Ascending aorta (tissue), 2 donors: ENCODE measurements around the gene SLC6A7. TPM values are rescaled to one million over a fixed set of nuclear protein-coding genes. Genes with fewer than 3 reads are reported as not detected.

ENCODE experiments used
- DNase-seq, 2 donors: peaks; one replicate each; pipeline ENCODE4 v3.0.0-alpha.2; 2019; ENCODE audit warnings: low spot score in 2 of 2
- H3K27ac ChIP-seq, 2 donors: fragments of 200-600 bp; sonication (generic); one replicate each; pipeline ENCODE4 v1.5.1; 2016 to 2017; ENCODE audit warnings: mild to moderate bottlenecking in 1 of 2
- H3K27me3 ChIP-seq: fragments of 200-600 bp; sonication (generic); one replicate; pipeline ENCODE4 v1.5.1; 2017
- H3K36me3 ChIP-seq, 2 donors: fragments of 200-600 bp; sonication (generic); one replicate each; pipeline ENCODE4 v1.5.1; 2016
- H3K4me1 ChIP-seq, 2 donors: fragments of 200-600 bp; sonication (generic); one replicate each; pipeline ENCODE4 v1.5.1; 2016 to 2017; ENCODE audit warnings: mild to moderate bottlenecking in 1 of 2
- H3K4me3 ChIP-seq, 2 donors: fragments of 200-600 bp; sonication (generic); one replicate each; pipeline ENCODE4 v1.5.1; 2016 to 2017; ENCODE audit warnings: mild to moderate bottlenecking in 1 of 2
- H3K9me3 ChIP-seq, 2 donors: fragments of 200-600 bp; sonication (generic); one replicate each; pipeline ENCODE4 v1.5.1; 2016
- CTCF ChIP-seq, 3 experiments: fragments of 200-600 bp in 2 of 3; fragments of 450-650 bp in 1 of 3; sonication (generic) in 2 of 3; IDR thresholded peaks; one replicate each; pipeline ENCODE4 v1.5.1; 2016 to 2019; ENCODE audit warnings: antibody characterized with exemption in 3 of 3, mild to moderate bottlenecking in 1 of 3, moderate library complexity in 1 of 3
- intact Hi-C: fragments of 100-400 bp; cut with DNase I; formaldehyde crosslinking; loops from one replicate; pipeline ENCODE4 v1.15.1; 2023
- total RNA-seq: library from RNA; depleted of rRNA; stranded (reverse); fragments of >200 nt; gene quantifications from one replicate; pipeline ENCODE4 v1.1.0, GENCODE V29; 2016

Gene SLC6A7
- total RNA-seq, 1 donor from 2014 or later, result not detected

- no peaks in the 10 kb centered on the region for H3K36me3 ChIP-seq
- no peak for DNase-seq
- no peak overlapping the region for H3K27ac ChIP-seq
- intact Hi-C loops, result loop anchor here (5.0 to 10.0 kb wide), 3 partner anchors 34 to 377 kb away; no protein-coding TSS in a partner anchor
- no peaks in the 10 kb centered on the region for H3K27me3 ChIP-seq
- peaks cover 0 to 16% of the 10 kb centered on the region in 2 donors for H3K4me1 ChIP-seq
- no peak overlapping the region for H3K4me3 ChIP-seq
- TF ChIP-seq CTCF (IDR thresholded peaks at IDR 0.05), result no peak
- H3K9me3 ChIP-seq, result no peaks in the 10 kb centered on the region
Observed at GRCh38 chr5:150211156-150212030, 21.5 kb downstream of the SLC6A7 start.

GRCh38 chr5:150213530-150213929, 23.7 kb downstream of the SLC6A7 start:
- intact Hi-C loops, result loop anchor here (5.0 to 10.0 kb wide), 3 partner anchors 36 to 379 kb away; no protein-coding TSS in a partner anchor
- DNase-seq, result no peak
- TF ChIP-seq CTCF (IDR thresholded peaks at IDR 0.05), result no peak
- Histone ChIP-seq H3K4me1 (peaks cover 0 to 16% of the 10 kb centered on the region in 2 donors), H3K9me3 (no peaks in the 10 kb centered on the region), H3K4me3 (no peak overlapping the region), H3K27me3 (no peaks in the 10 kb centered on the region), H3K36me3 (no peaks in the 10 kb centered on the region), H3K27ac (peak overlapping the region; percentile 56 to 63)

- Histone ChIP-seq H3K4me1 (peaks cover 0 to 16% of the 10 kb centered on the region in 2 donors), H3K27ac (peak overlapping the region; percentile 56 to 63), H3K4me3 (no peak overlapping the region), H3K27me3 (no peaks in the 10 kb centered on the region), H3K36me3 (no peaks in the 10 kb centered on the region), H3K9me3 (no peaks in the 10 kb centered on the region)
- DNase-seq, result peak in 1 of 2 donors; percentile 76
- peak; percentile 27 to 57 (median 37) for TF ChIP-seq CTCF (IDR thresholded peaks at IDR 0.05)
- intact Hi-C loops, result loop anchor here (5.0 to 10.0 kb wide), 3 partner anchors 37 to 379 kb away; no protein-coding TSS in a partner anchor
Observed at GRCh38 chr5:150214289-150214688, 24.4 kb downstream of the SLC6A7 start.

- no peak for DNase-seq
- H3K4me1 ChIP-seq, result peaks cover 0 to 16% of the 10 kb centered on the region in 2 donors
- TF ChIP-seq CTCF (IDR thresholded peaks at IDR 0.05), result no peak
Observed at GRCh38 chr5:150215979-150216944, 26.4 kb downstream of the SLC6A7 start.

GRCh38 chr5:150217038-150217437, 27.2 kb downstream of the SLC6A7 start:
- H3K27ac ChIP-seq, result no peak overlapping the region
- H3K4me3 ChIP-seq, result no peak overlapping the region
- H3K27me3 ChIP-seq, result no peaks in the 10 kb centered on the region
- no peaks in the 10 kb centered on the region for H3K9me3 ChIP-seq
- no peak for TF ChIP-seq CTCF (IDR thresholded peaks at IDR 0.05)
- no peaks in the 10 kb centered on the region for H3K36me3 ChIP-seq
- peaks cover 0 to 16% of the 10 kb centered on the region in 2 donors for H3K4me1 ChIP-seq
- intact Hi-C loops, result loop anchor here (5.0 to 10.0 kb wide), 3 partner anchors 192 to 382 kb away; partner anchors contain the start of genes HMGXB3 and TIGD6
- DNase-seq, result no peak

More at GRCh38 chr5:150215979-150216944, 26.4 kb downstream of the SLC6A7 start:
- Histone ChIP-seq H3K27ac (no peak overlapping the region), H3K9me3 (no peaks in the 10 kb centered on the region), H3K27me3 (no peaks in the 10 kb centered on the region), H3K4me3 (no peak overlapping the region), H3K36me3 (no peaks in the 10 kb centered on the region)
- intact Hi-C loops, result loop anchor here (5.0 to 10.0 kb wide), 3 partner anchors 191 to 381 kb away; partner anchors contain the start of genes HMGXB3 and TIGD6
